Measurements from ENCODE around the gene CRYZL1.

The CRYZL1 gene

DNA sequence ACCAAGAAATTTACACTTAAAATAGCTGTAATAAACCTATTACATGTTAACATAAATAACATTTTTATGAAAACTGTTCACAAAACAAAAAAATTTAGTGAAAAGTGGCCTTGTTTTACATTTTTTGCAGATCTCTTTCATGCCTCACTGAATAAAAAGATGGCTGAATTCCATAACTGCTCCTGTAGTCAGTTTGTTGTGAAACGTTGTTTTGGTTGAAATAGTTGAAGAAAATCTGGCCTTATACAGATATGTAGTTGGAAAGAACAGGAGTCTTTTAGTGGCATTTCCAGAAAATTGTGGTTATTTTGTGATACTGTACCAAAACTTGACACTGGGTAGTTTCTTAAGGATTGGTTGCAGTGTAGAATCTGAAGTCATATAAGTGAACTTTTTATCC lies 18.9 kb upstream of the CRYZL1 start:
- Histone ChIP-seq H3K4me1 (ENCODE audit: control insufficient read depth in 1 of 2, insufficient read depth in 2 of 2, low read length in 2 of 2) (peaks cover 4 to 11% of the 10 kb centered on the region in 2 donors), H3K4me3 (ENCODE audit: low read depth in 1 of 2, low read length in 2 of 2) (no peak overlapping the region), H3K27me3 (ENCODE audit: low read depth, low read length) (no peaks in the 10 kb centered on the region), H3K27ac (ENCODE audit: low read length) (no peak overlapping the region), H3K9me3 (ENCODE audit: control insufficient read depth in 1 of 2, low read length in 2 of 2) (no peaks in the 10 kb centered on the region), H3K36me3 (ENCODE audit: control insufficient read depth in 1 of 2, insufficient read depth in 2 of 2, low read length in 2 of 2) (no peaks in the 10 kb centered on the region)

DNA sequence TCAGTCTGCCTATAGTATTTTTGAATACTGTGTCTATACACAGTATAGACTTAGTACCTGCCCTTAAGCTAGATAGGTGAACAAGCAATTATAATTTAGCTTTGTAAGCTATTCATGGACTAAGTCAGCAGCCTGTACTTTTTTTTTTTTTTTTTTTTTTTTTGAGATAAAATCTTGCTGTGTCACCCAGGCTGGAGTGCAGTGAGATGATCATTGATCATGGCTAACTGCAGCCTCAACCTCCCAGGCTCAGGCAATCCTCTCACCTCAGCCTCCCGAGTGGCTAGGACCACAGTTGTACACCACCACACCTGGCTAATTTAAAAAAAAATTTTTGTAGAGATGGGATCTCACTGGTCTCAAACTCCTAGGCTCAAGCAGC lies 18.0 kb upstream of the CRYZL1 start:
- Histone ChIP-seq H3K4me1 (ENCODE audit: control insufficient read depth in 1 of 2, insufficient read depth in 2 of 2, low read length in 2 of 2) (peaks cover 4 to 14% of the 10 kb centered on the region in 2 donors), H3K9me3 (ENCODE audit: control insufficient read depth in 1 of 2, low read length in 2 of 2) (no peaks in the 10 kb centered on the region), H3K27ac (ENCODE audit: low read length) (no peak overlapping the region), H3K36me3 (ENCODE audit: control insufficient read depth in 1 of 2, insufficient read depth in 2 of 2, low read length in 2 of 2) (no peaks in the 10 kb centered on the region), H3K27me3 (ENCODE audit: low read depth, low read length) (no peaks in the 10 kb centered on the region), H3K4me3 (ENCODE audit: low read depth in 1 of 2, low read length in 2 of 2) (no peak overlapping the region)

DNA sequence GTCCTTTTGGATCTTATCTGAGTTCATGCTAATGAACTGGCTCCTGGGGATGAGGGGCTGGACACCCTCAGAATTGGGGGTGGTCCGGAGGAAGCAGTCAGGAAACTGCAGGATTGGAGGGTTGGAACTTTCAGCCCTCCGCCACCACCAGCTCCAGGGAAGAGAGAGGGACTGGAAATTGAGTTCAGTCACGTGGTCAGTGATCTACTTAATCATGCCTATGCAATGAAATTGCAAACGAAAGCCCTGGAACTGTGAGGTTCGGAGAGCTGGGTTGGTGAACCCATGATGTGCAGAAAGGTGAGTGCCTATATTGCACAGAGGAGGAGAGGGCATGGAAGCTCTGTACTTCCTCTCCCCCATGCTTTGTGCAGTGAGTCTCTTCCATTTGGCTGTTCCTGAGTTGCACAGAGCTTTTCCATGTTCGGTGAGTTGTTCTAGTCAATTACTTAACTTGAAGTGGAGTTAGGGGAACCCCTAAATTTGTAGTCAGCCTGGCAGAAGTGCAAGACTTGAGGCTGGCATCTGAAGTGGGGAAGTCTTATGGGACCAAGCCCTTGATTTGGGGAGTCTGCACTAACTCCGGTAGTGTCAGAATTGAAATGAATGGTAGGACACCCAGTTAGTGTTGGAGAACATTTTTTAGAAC lies 17.5 kb upstream of the CRYZL1 start:
- H3K36me3 ChIP-seq (ENCODE audit: control insufficient read depth in 1 of 2, insufficient read depth in 2 of 2, low read length in 2 of 2), result no peaks in the 10 kb centered on the region
- H3K4me1 ChIP-seq (ENCODE audit: control insufficient read depth in 1 of 2, insufficient read depth in 2 of 2, low read length in 2 of 2), result peaks cover 4 to 14% of the 10 kb centered on the region in 2 donors
- H3K9me3 ChIP-seq (ENCODE audit: control insufficient read depth in 1 of 2, low read length in 2 of 2), result no peaks in the 10 kb centered on the region
- no peak overlapping the region for H3K4me3 ChIP-seq (ENCODE audit: low read depth in 1 of 2, low read length in 2 of 2)
- H3K27me3 ChIP-seq (ENCODE audit: low read depth, low read length), result no peaks in the 10 kb centered on the region
- no peak overlapping the region for H3K27ac ChIP-seq (ENCODE audit: low read length)

DNA sequence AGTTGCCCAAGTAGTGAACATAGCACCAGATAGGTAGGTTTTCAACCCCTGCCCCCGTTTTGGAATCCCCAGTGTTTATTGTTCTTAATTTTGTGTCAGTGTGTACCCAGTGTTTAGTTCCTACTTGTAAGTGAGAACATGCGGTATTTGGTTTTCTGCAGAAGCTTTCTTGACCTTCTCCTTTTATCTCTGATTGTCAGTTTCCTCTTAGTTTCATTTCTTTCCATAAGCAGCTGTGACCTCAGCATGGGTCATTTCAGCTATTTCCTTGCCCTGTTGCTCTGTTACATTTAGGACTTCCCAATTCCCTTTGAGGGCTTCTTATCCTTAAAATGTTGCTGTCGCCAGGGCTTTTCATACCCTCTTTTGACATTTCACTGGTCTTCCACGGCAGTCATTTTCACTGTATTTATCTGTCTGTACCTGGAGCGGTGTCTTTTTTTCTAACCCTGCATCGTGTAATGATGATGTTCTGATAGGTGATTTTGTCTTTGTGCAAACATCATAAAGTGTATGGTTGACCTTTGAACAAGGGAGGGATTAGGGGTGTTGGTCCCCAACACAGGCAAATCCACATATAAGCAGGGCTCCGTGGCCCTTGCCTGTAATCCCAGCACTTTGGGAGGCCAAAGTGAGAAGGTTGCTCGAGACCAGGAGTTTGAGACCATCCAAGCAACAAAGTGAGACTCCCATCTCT lies 15.7 kb upstream of the CRYZL1 start:
- peaks cover 4 to 14% of the 10 kb centered on the region in 2 donors for H3K4me1 ChIP-seq (ENCODE audit: control insufficient read depth in 1 of 2, insufficient read depth in 2 of 2, low read length in 2 of 2)
- no peaks in the 10 kb centered on the region for H3K27me3 ChIP-seq (ENCODE audit: low read depth, low read length)
- no peaks in the 10 kb centered on the region for H3K36me3 ChIP-seq (ENCODE audit: control insufficient read depth in 1 of 2, insufficient read depth in 2 of 2, low read length in 2 of 2)
- H3K4me3 ChIP-seq (ENCODE audit: low read depth in 1 of 2, low read length in 2 of 2), result no peak overlapping the region
- H3K27ac ChIP-seq (ENCODE audit: low read length), result no peak overlapping the region
- H3K9me3 ChIP-seq (ENCODE audit: control insufficient read depth in 1 of 2, low read length in 2 of 2), result no peaks in the 10 kb centered on the region

DNA sequence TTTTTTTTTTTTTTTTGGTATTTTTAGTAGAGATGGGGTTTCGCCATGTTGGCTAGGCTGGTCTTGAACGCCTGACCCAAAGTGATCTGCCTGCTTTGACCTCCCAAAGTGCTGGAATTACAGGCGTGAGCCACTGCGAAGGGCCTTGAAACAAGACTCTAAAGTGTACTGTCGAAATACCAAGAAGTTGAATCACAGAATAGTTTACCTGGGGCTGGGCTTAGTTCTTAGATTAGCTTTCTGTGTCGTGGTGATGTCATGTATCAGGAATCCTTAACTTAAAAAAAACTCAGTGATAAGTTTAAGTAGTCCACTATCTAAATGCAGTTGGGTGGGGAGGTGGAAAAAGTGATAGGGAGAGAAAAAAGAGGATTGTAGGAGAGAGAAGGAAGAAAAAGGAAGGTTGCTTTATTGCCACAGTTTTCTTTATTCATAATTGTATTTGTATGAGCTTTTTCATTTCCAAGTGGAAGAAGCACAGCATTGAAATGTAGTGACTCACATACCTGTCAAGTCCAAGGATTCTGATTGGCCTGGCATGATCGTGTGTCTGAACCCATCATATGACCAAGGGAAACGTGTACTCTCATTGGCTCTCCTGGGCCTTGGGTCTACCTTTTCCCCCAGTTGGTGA lies 14.2 kb upstream of the CRYZL1 start:
- Histone ChIP-seq H3K9me3 (ENCODE audit: control insufficient read depth in 1 of 2, low read length in 2 of 2) (no peaks in the 10 kb centered on the region), H3K27ac (ENCODE audit: low read length) (no peak overlapping the region)

DNA sequence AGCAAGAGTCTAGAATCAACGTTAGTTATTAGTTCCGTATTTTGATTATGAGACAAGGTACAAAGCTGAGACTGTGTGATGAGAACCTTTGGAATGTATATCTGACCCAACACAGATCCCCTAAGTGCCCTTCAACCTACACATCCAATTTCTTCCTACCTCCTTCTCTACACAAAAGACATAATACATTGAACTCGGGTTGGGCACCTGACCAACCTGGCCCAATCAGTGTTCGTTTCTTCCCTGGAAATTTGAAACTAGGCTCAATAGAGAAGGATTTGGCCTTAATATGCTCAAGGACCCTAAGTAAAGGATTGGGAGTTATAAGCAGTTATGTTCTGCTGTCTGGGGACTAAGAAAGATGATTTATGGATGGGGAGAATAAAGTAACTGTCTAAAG lies 12.9 kb upstream of the CRYZL1 start:
- Histone ChIP-seq H3K4me1 (ENCODE audit: control insufficient read depth in 1 of 2, insufficient read depth in 2 of 2, low read length in 2 of 2) (peaks cover 8 to 14% of the 10 kb centered on the region in 2 donors), H3K27ac (ENCODE audit: low read length) (no peak overlapping the region), H3K4me3 (ENCODE audit: low read depth in 1 of 2, low read length in 2 of 2) (no peak overlapping the region), H3K27me3 (ENCODE audit: low read depth, low read length) (no peaks in the 10 kb centered on the region), H3K9me3 (ENCODE audit: control insufficient read depth in 1 of 2, low read length in 2 of 2) (no peaks in the 10 kb centered on the region), H3K36me3 (ENCODE audit: control insufficient read depth in 1 of 2, insufficient read depth in 2 of 2, low read length in 2 of 2) (no peaks in the 10 kb centered on the region)

More for the DNA sequence above, 14.2 kb upstream of the CRYZL1 start:
- Histone ChIP-seq H3K4me3 (ENCODE audit: low read depth in 1 of 2, low read length in 2 of 2) (no peak overlapping the region), H3K36me3 (ENCODE audit: control insufficient read depth in 1 of 2, insufficient read depth in 2 of 2, low read length in 2 of 2) (no peaks in the 10 kb centered on the region), H3K27me3 (ENCODE audit: low read depth, low read length) (no peaks in the 10 kb centered on the region), H3K4me1 (ENCODE audit: control insufficient read depth in 1 of 2, insufficient read depth in 2 of 2, low read length in 2 of 2) (peaks cover 4 to 14% of the 10 kb centered on the region in 2 donors)

DNA sequence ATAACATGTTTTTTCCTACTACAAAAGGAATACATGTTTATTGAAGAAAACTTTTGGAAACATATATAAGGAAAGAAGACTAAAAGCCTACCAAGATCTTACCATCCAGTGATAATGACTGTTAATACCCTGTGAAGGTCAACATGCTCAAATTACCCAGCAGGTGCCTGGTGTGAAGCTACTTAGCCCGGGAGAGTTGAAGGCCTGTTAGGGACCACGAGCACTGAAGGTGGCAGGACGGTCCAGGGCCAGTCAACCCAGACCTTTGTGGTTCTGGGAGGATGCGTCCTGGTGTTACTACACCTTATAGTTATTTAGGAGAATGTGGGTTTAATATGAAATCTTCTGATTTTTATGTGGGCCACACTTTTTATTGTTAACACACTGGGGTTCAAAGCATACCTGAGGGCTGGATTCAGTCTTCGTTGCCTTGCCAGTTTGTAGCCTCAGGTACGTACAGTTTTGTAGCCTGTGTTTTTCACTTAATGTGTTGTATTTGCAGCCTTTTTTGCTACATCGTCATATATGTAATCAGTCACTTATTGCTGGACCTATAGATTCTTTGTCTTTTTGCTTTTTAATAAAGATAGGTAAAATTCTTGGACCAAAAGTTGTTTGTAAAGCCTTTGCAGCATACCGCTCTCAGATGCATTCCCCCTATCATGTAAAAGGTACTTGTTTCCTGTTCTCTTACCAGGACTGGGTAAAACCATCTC lies 10.6 kb upstream of the CRYZL1 start:
- Histone ChIP-seq H3K27ac (ENCODE audit: low read length) (no peak overlapping the region), H3K27me3 (ENCODE audit: low read depth, low read length) (no peaks in the 10 kb centered on the region), H3K4me1 (ENCODE audit: control insufficient read depth in 1 of 2, insufficient read depth in 2 of 2, low read length in 2 of 2) (peaks cover 8 to 14% of the 10 kb centered on the region in 2 donors), H3K36me3 (ENCODE audit: control insufficient read depth in 1 of 2, insufficient read depth in 2 of 2, low read length in 2 of 2) (no peaks in the 10 kb centered on the region), H3K4me3 (ENCODE audit: low read depth in 1 of 2, low read length in 2 of 2) (no peak overlapping the region), H3K9me3 (ENCODE audit: control insufficient read depth in 1 of 2, low read length in 2 of 2) (no peaks in the 10 kb centered on the region)

DNA sequence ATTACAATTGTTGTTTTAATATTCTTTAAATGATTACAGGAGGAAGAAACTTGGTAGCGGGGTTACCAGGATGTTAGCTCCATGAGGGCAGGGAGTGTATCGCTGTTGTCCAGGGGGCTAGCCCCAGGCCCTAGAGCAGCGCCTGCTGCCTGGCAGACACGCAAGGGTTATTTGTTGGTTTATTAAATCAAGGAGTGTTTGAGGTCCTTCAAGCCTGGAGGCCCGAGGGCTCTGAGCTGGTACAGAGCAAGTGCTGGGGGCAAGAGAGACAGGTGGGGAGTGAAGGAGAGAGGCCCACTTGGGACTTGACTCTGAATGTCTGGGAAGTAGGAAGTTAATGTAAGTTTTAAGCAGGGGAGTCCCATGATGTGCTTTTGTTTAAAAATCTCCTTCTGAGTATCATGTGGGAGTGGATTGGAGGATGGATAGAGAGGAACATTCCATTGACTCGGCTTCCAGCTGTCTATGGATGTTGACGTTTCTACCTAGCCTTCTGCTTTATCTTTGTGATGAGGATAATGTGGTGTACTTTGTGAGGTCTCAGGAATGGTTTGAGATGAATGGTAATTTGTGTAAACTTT lies 9.5 kb upstream of the CRYZL1 start:
- H3K27ac ChIP-seq (ENCODE audit: low read length), result no peak overlapping the region
- H3K9me3 ChIP-seq (ENCODE audit: control insufficient read depth in 1 of 2, low read length in 2 of 2), result no peaks in the 10 kb centered on the region
- no peak overlapping the region for H3K4me3 ChIP-seq (ENCODE audit: low read depth in 1 of 2, low read length in 2 of 2)
- H3K4me1 ChIP-seq (ENCODE audit: control insufficient read depth in 1 of 2, insufficient read depth in 2 of 2, low read length in 2 of 2), result peaks cover 7 to 12% of the 10 kb centered on the region in 2 donors
- no peaks in the 10 kb centered on the region for H3K27me3 ChIP-seq (ENCODE audit: low read depth, low read length)
- H3K36me3 ChIP-seq (ENCODE audit: control insufficient read depth in 1 of 2, insufficient read depth in 2 of 2, low read length in 2 of 2), result no peaks in the 10 kb centered on the region

DNA sequence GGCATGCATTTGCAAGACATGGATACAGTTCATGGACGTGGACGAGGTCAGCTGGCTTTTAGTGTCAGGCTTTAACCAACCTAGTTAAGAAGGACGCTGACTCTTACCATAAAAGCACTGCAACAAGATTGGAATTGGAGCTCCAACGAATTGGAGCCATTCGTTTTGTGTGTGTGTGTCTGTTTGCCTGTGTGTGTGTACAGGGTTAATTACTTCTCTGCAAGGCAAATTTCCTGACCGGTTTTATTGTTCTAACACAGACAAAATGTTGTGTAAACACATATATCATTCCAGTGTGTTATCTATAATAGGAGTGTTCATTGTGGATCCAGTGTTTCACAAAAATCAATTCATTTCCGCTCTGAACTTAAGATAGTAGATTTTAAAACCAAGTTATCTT lies 8.7 kb upstream of the CRYZL1 start:
- no peaks in the 10 kb centered on the region for H3K9me3 ChIP-seq (ENCODE audit: control insufficient read depth in 1 of 2, low read length in 2 of 2)
- H3K27ac ChIP-seq (ENCODE audit: low read length), result no peak overlapping the region
- no peaks in the 10 kb centered on the region for H3K36me3 ChIP-seq (ENCODE audit: control insufficient read depth in 1 of 2, insufficient read depth in 2 of 2, low read length in 2 of 2)
- H3K4me3 ChIP-seq (ENCODE audit: low read depth in 1 of 2, low read length in 2 of 2), result no peak overlapping the region
- peaks cover 4% of the 10 kb centered on the region in 2 donors for H3K4me1 ChIP-seq (ENCODE audit: control insufficient read depth in 1 of 2, insufficient read depth in 2 of 2, low read length in 2 of 2)
- no peaks in the 10 kb centered on the region for H3K27me3 ChIP-seq (ENCODE audit: low read depth, low read length)

DNA sequence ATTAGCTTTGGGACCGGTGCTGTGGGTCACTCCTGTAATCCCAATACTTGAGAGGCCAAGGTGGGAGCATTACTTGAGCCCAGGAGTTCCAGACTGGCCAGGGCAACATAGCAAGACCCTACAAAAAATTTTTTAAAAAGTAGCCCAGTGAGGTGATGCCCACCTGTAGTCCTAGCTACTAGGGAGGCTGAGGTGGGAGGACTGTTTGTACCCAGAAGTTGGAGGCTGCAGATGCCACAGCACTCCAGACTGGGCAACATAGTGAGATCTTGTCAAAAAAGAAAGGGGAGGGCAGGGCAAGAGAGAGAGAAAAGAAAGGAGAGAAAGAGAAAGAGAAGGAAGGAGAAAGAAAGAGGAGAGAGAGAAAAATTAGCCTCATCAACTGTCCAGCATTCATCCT lies 7.0 kb upstream of the CRYZL1 start:
- peaks cover 4 to 8% of the 10 kb centered on the region in 2 donors for H3K4me1 ChIP-seq (ENCODE audit: control insufficient read depth in 1 of 2, insufficient read depth in 2 of 2, low read length in 2 of 2)
- H3K4me3 ChIP-seq (ENCODE audit: low read depth in 1 of 2, low read length in 2 of 2), result no peak overlapping the region
- no peaks in the 10 kb centered on the region for H3K9me3 ChIP-seq (ENCODE audit: control insufficient read depth in 1 of 2, low read length in 2 of 2)
- no peaks in the 10 kb centered on the region for H3K27me3 ChIP-seq (ENCODE audit: low read depth, low read length)
- H3K27ac ChIP-seq (ENCODE audit: low read length), result no peak overlapping the region
- no peaks in the 10 kb centered on the region for H3K36me3 ChIP-seq (ENCODE audit: control insufficient read depth in 1 of 2, insufficient read depth in 2 of 2, low read length in 2 of 2)

DNA sequence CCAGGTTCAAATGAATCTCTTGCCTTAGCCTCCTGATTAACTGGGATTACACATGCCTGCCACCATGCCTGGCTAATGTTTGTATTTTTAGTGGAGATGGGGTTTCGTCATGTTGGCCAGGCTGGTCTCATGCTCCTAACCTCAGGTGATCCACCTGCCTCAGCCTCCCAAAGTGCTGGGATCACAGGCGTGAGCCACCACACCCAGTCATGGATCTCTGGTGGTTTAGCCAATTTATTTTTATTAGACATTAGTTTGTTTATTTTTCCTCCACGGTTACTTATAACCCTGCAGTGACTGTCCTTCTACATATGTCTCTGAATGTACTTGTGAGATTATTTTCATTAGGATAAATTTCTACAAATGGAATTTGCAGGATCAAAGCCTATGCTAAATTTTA lies 6.0 kb upstream of the CRYZL1 start:
- H3K9me3 ChIP-seq (ENCODE audit: control insufficient read depth in 1 of 2, low read length in 2 of 2), result no peaks in the 10 kb centered on the region
- H3K36me3 ChIP-seq (ENCODE audit: control insufficient read depth in 1 of 2, insufficient read depth in 2 of 2, low read length in 2 of 2), result no peaks in the 10 kb centered on the region
- H3K27me3 ChIP-seq (ENCODE audit: low read depth, low read length), result no peaks in the 10 kb centered on the region
- H3K4me1 ChIP-seq (ENCODE audit: control insufficient read depth in 1 of 2, insufficient read depth in 2 of 2, low read length in 2 of 2), result peaks cover 4 to 8% of the 10 kb centered on the region in 2 donors
- no peak overlapping the region for H3K27ac ChIP-seq (ENCODE audit: low read length)
- H3K4me3 ChIP-seq (ENCODE audit: low read depth in 1 of 2, low read length in 2 of 2), result no peak overlapping the region

All from muscle layer of duodenum (tissue), 2 donors.